Breast epithelium (tissue), 3 donors: ENCODE data around the gene BAZ2B.

ENCODE experiments used
- POLR2A ChIP-seq: fragments of 450-650 bp; IDR thresholded peaks from one replicate; pipeline ENCODE4 v1.6.1; 2016; ENCODE audit warnings: antibody characterized with exemption, mild to moderate bottlenecking, moderate library complexity
- POLR2AphosphoS5 ChIP-seq, 3 donors: sonication (generic); formaldehyde crosslinking; IDR thresholded peaks; one replicate each; pipeline ENCODE4 v1.6.1; 2017; ENCODE audit warnings: antibody characterized with exemption in 3 of 3
- TF ChIP-seq, protein P1 (sequence below), 3 donors: fragments of 450-650 bp; IDR thresholded peaks; one replicate each; pipeline ENCODE4 v1.5.1; 2016 to 2017; ENCODE audit warnings: antibody characterized with exemption in 3 of 3, mild to moderate bottlenecking in 3 of 3, moderate library complexity in 3 of 3

DNA sequence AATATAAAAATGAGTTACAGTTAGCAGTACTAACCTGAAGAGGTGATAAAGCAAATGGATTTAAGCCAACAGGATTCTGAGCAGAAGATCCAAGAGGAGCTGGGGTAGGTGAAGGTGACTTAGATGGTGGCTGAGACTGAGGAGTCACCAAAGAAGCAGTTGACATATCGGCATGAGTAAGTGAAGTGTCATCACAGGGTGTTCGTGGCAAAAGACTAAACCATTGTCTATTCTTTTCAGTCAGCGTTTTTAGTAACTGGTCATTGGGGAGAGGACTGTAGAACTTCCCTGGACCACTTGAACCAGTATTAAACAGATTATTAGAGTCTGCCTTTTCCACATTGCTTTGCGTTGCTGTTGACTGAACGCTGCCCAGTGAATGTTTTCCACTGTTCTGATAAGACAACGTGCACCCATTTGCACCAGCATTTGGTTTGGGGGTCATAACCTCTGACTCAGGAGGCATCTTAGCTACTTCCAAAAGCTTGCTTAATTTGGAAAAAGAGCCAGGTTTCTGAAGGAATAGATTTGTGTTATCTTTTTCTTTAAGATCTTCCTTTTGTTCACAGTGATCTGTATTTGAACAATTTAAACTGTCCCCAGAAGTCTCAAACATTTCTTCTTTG lies 266.6 kb downstream of the BAZ2B start:
- TF ChIP-seq POLR2AphosphoS5 (IDR thresholded peaks at IDR 0.05), result no peak
- TF ChIP-seq, protein P1, sequence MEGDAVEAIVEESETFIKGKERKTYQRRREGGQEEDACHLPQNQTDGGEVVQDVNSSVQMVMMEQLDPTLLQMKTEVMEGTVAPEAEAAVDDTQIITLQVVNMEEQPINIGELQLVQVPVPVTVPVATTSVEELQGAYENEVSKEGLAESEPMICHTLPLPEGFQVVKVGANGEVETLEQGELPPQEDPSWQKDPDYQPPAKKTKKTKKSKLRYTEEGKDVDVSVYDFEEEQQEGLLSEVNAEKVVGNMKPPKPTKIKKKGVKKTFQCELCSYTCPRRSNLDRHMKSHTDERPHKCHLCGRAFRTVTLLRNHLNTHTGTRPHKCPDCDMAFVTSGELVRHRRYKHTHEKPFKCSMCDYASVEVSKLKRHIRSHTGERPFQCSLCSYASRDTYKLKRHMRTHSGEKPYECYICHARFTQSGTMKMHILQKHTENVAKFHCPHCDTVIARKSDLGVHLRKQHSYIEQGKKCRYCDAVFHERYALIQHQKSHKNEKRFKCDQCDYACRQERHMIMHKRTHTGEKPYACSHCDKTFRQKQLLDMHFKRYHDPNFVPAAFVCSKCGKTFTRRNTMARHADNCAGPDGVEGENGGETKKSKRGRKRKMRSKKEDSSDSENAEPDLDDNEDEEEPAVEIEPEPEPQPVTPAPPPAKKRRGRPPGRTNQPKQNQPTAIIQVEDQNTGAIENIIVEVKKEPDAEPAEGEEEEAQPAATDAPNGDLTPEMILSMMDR (IDR thresholded peaks at IDR 0.05), result no peak
- no peak for TF ChIP-seq POLR2A
